ENCODE results near the gene EXTL1. TPM values are rescaled to one million over a fixed set of nuclear protein-coding genes. Genes with fewer than 3 reads are reported as not detected.
A peak's percentile ranks its signal among the peaks of the same experiment; 100 is the strongest.

Gene EXTL1
- polyA plus RNA-seq, 1 donor from 2014 or later, result not detected

- Mint-ChIP-seq H3K36me3 (peaks cover 2% of the 10 kb centered on the region), H3K27me3 (peaks cover 17% of the 10 kb centered on the region), H3K27ac (no peak overlapping the region), H3K4me3 (no peak overlapping the region), H3K4me1 (no peaks in the 10 kb centered on the region), H3K9me3 (no peaks in the 10 kb centered on the region)
Measured at GRCh38 chr1:26078286-26079177, 57.0 kb downstream of the EXTL1 start.

GRCh38 chr1:26079178-26079563, 57.6 kb downstream of the EXTL1 start:
- Mint-ChIP-seq H3K4me1 (no peaks in the 10 kb centered on the region), H3K9me3 (no peaks in the 10 kb centered on the region), H3K4me3 (no peak overlapping the region), H3K27ac (no peak overlapping the region), H3K27me3 (peaks cover 17% of the 10 kb centered on the region), H3K36me3 (peaks cover 2% of the 10 kb centered on the region)

- H3K4me3 Mint-ChIP-seq, result no peak overlapping the region
- H3K36me3 Mint-ChIP-seq, result peaks cover 2% of the 10 kb centered on the region
- H3K27ac Mint-ChIP-seq, result no peak overlapping the region
- no peaks in the 10 kb centered on the region for H3K9me3 Mint-ChIP-seq
- peaks cover 20% of the 10 kb centered on the region for H3K27me3 Mint-ChIP-seq
- H3K4me1 Mint-ChIP-seq, result no peaks in the 10 kb centered on the region
Measured at GRCh38 chr1:26079960-26080814, 58.6 kb downstream of the EXTL1 start.

GRCh38 chr1:26081267-26082019, 59.9 kb downstream of the EXTL1 start:
- H3K36me3 Mint-ChIP-seq, result peaks cover 5% of the 10 kb centered on the region
- H3K27me3 Mint-ChIP-seq, result peaks cover 14% of the 10 kb centered on the region
- H3K4me3 Mint-ChIP-seq, result no peak overlapping the region
- no peak overlapping the region for H3K27ac Mint-ChIP-seq
- peaks cover 0 to 2% (median 0%) of the 10 kb centered on the region in 3 donors for H3K9me3 Mint-ChIP-seq
- no peaks in the 10 kb centered on the region for H3K4me1 Mint-ChIP-seq

DNA sequence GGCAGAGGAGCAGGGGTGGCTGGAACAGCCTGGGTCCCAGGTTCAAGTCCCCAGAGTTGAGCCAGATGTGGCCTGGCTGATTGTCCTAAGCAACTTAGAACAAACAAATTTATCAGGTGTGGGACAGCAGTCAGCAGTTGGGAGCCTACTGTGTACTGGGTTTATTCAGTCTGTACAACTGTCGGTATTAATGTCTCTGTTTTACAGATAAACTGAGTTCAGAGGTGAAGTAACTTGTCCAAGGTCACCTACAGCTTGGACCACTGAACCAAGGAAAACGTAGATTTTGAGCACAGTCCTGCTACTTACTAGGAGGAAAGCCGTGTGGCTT, 60.4 kb downstream of the EXTL1 start:
- H3K9me3 Mint-ChIP-seq, result peaks cover 0 to 2% (median 0%) of the 10 kb centered on the region in 3 donors
- H3K36me3 Mint-ChIP-seq, result peaks cover 5% of the 10 kb centered on the region
- H3K4me3 Mint-ChIP-seq, result no peak overlapping the region
- no peak overlapping the region for H3K27ac Mint-ChIP-seq
- no peaks in the 10 kb centered on the region for H3K4me1 Mint-ChIP-seq
- H3K27me3 Mint-ChIP-seq, result peaks cover 12% of the 10 kb centered on the region

- H3K27ac Mint-ChIP-seq, result peak overlapping the region in 1 of 3 donors; percentile 67
- peaks cover 5% of the 10 kb centered on the region for H3K36me3 Mint-ChIP-seq
- H3K4me1 Mint-ChIP-seq, result no peaks in the 10 kb centered on the region
- no peak overlapping the region for H3K4me3 Mint-ChIP-seq
- H3K27me3 Mint-ChIP-seq, result peaks cover 9% of the 10 kb centered on the region
- H3K9me3 Mint-ChIP-seq, result peaks cover 0 to 2% (median 0%) of the 10 kb centered on the region in 3 donors
Measured at GRCh38 chr1:26083208-26083607, 61.6 kb downstream of the EXTL1 start.

GRCh38 chr1:26084091-26084561, 62.6 kb downstream of the EXTL1 start:
- Mint-ChIP-seq H3K27me3 (peaks cover 7% of the 10 kb centered on the region), H3K9me3 (peaks cover 0 to 2% (median 0%) of the 10 kb centered on the region in 3 donors), H3K27ac (no peak overlapping the region), H3K4me1 (no peaks in the 10 kb centered on the region), H3K36me3 (peaks cover 2% of the 10 kb centered on the region), H3K4me3 (no peak overlapping the region)

- Mint-ChIP-seq H3K4me3 (no peak overlapping the region), H3K4me1 (no peaks in the 10 kb centered on the region), H3K27me3 (peaks cover 10% of the 10 kb centered on the region), H3K36me3 (peaks cover 2% of the 10 kb centered on the region), H3K27ac (no peak overlapping the region), H3K9me3 (peaks cover 0 to 2% (median 0%) of the 10 kb centered on the region in 3 donors)
Measured at GRCh38 chr1:26084844-26085243, 63.3 kb downstream of the EXTL1 start.

Other genes with a start within 250 kb of the EXTL1 start
- 1.2 TPM for gene SELENON, start 221.6 kb upstream of the EXTL1 start, polyA plus RNA-seq
- 39.6 TPM for gene MTFR1L, start 201.8 kb upstream of the EXTL1 start, polyA plus RNA-seq
- gene AUNIP, start 162.3 kb upstream of the EXTL1 start, polyA plus RNA-seq, result not detected
- 0.73 TPM for gene PAQR7, start 146.1 kb upstream of the EXTL1 start, polyA plus RNA-seq
- gene STMN1, start 115.4 kb upstream of the EXTL1 start, polyA plus RNA-seq, result 47.4 TPM
- gene PAFAH2, start 23.7 kb upstream of the EXTL1 start, polyA plus RNA-seq, result 8.6 TPM
- gene SLC30A2, start 24.3 kb downstream of the EXTL1 start, polyA plus RNA-seq, result not detected
- gene TRIM63, start 45.9 kb downstream of the EXTL1 start, polyA plus RNA-seq, result not detected
- gene PDIK1L, start 90.0 kb downstream of the EXTL1 start, polyA plus RNA-seq, result 3.7 TPM
- gene FAM110D, start 137.3 kb downstream of the EXTL1 start, polyA plus RNA-seq, result not detected
- not detected for gene C1orf232, start 147.2 kb downstream of the EXTL1 start, polyA plus RNA-seq
- 43.7 TPM for gene ZNF593, start 148.1 kb downstream of the EXTL1 start, polyA plus RNA-seq
- 0.61 TPM for gene ZNF593OS, start 150.1 kb downstream of the EXTL1 start, polyA plus RNA-seq
- 2.2 TPM for gene CNKSR1, start 155.7 kb downstream of the EXTL1 start, polyA plus RNA-seq
- gene CATSPER4, start 168.8 kb downstream of the EXTL1 start, polyA plus RNA-seq, result not detected
- gene CEP85, start 212.4 kb downstream of the EXTL1 start, polyA plus RNA-seq, result 6.6 TPM

Measured in IgD-negative memory B cell (primary cell).